K562 (cell line): ENCODE data around the gene C16orf96.

ENCODE experiments used
- MAFK ChIP-seq: IDR thresholded peaks from 2 replicates; pipeline ENCODE4 v1.6.1; 2011; ENCODE audit warnings: low read length, improper control_type of control experiment
- ZNF766 ChIP-seq: fragments of 200-800 bp; sonication (Bioruptor generic); conservative IDR thresholded peaks from 2 replicates; pipeline ENCODE4 v1.6.1; 2016; ENCODE audit warnings: missing genetic modification characterization, missing compliant biosample characterization

DNA sequence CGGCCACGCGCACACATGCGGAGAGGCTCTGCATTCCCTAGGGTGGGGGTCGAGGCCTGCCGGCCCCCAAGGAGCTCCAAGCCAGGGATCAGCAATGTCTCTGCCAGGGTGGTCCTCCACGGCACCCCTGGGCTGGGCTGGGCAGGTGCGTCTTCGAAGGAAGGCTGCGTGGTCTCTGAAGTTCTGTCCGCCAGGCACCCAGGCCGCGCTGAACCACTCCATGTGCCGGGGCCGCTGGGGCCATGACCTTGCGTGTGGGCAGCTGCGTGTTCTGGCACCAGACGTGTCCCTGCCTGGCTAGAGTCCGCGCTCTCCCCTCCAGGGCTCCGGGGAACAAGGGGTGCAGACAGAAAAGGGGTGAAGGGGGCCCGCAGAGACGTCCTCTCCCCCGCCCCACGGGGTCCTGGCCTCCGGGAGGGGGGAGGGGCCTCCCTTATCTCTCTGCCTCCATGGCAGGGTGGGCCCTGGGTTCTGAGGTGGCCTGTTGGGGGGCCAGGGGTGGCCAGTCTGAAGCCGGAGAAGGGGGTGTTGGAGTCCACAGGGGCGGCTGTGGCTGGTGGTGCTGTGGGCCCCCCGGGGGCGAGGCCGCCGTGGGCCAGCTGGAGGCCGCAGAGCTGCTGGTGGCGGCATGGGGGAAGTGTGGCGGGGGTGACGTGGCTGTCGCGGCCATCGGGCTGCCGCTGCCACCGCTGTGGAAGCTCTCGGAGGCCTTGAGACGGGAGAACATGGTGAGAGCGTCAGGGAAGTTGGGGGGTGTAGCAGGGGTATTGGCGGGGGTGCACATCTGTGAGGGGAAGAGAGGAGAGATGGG lies 53.3 kb downstream of the C16orf96 start:
- TF ChIP-seq ZNF766 (CRISPR knock-in tag) = no peak
- no peak for TF ChIP-seq MAFK
